Retinal pigment epithelial cell (primary cell): Measurements from ENCODE around the gene GRIA3.
"Not testable (repeated sequence)": the region's sequence is repeated elsewhere in the genome, so short reads cannot be mapped to it uniquely, and the experiment has no call there.

Source experiments
- DNase-seq: peaks from one replicate; pipeline ENCODE4 v3.0.0-alpha.2; 2010; ENCODE audit warnings: low read depth
- H3K4me3 ChIP-seq: 2 replicates; pipeline ENCODE4 v1.5.1; 2011; ENCODE audit warnings: mild to moderate bottlenecking, low read length, control low read depth, moderate library complexity
- CTCF ChIP-seq: conservative IDR thresholded peaks from 2 replicates; pipeline ENCODE4 v1.5.1; 2011; ENCODE audit warnings: low read depth, low read length, control low read depth, inconsistent platforms

The GRIA3 gene

GRCh38 chrX:123277821-123278220 is 93.7 kb downstream of the GRIA3 start:
- no peak for DNase-seq
- no peak overlapping the region for H3K4me3 ChIP-seq
- TF ChIP-seq CTCF: no peak

GRCh38 chrX:123282241-123282640 is 98.2 kb downstream of the GRIA3 start:
- no peak overlapping the region for H3K4me3 ChIP-seq
- TF ChIP-seq CTCF: no peak
- DNase-seq: no peak

- not testable (repeated sequence) for H3K4me3 ChIP-seq, DNase-seq
Measured at GRCh38 chrX:123283407-123283806, 99.3 kb downstream of the GRIA3 start.

- no peak for DNase-seq
- no peak for TF ChIP-seq CTCF
- H3K4me3 ChIP-seq: no peak overlapping the region
Measured at GRCh38 chrX:123291623-123292022, 107.5 kb downstream of the GRIA3 start.

GRCh38 chrX:123298026-123298425 is 113.9 kb downstream of the GRIA3 start:
- no peak for TF ChIP-seq CTCF
- H3K4me3 ChIP-seq: no peak overlapping the region
- DNase-seq: no peak

- no peak for TF ChIP-seq CTCF
- H3K4me3 ChIP-seq: no peak overlapping the region
- no peak for DNase-seq
Measured at GRCh38 chrX:123303429-123303828, 119.4 kb downstream of the GRIA3 start.

- no peak for TF ChIP-seq CTCF
- DNase-seq: no peak
- H3K4me3 ChIP-seq: no peak overlapping the region
Measured at GRCh38 chrX:123308658-123309057, 124.6 kb downstream of the GRIA3 start.

- no peak overlapping the region for H3K4me3 ChIP-seq
- no peak for TF ChIP-seq CTCF
- DNase-seq: no peak
Measured at GRCh38 chrX:123310112-123310511, 126.0 kb downstream of the GRIA3 start.
